HCT116 (cell line): ENCODE results near the gene OOSP1. TPM values are rescaled to one million over a fixed set of nuclear protein-coding genes. Genes with fewer than 3 reads are reported as not detected.

Experiments
- ATAC-seq: fragments of 200-7000 bp; cut with Tn5 transposase; 2 replicates; pipeline ENCODE4 v1.9.1; 2020; ENCODE audit warnings: mild to moderate bottlenecking, moderate library complexity
- BruUV-seq: library from RNA; stranded (reverse); fragments of 400-500 nt; replicated peaks from 2 replicates; lab custom pipeline; 2021; lab: Mats Ljungman, UMichigan
- CTCF ChIA-PET: fragments of 300-600 bp; sonication (Branson Sonifier 250); formaldehyde crosslinking; loops from one replicate; lab custom pipeline; 2021; ENCODE audit warnings: antibody characterized with exemption; lab: Charles Lee
- POLR2A ChIA-PET: fragments of 300-600, 350-600 bp; sonication (Branson Sonifier 250); formaldehyde crosslinking; loops from one replicate; lab custom pipeline; 2021; ENCODE audit warnings: antibody characterized with exemption; lab: Charles Lee
- RAD21 ChIA-PET, 2 experiments: fragments of 300-600 bp; sonication (Branson Sonifier 250); formaldehyde crosslinking; loops; one replicate each; lab custom pipeline; 2023; ENCODE audit warnings: low total read pairs in 2 of 2; ENCODE audit not compliant: uncharacterized antibody in 2 of 2, unreplicated experiment in 2 of 2, low non-redundant PET in 1 of 2; lab: Charles Lee
- DNase-seq: peaks from one replicate; pipeline ENCODE4 v3.0.0-alpha.2; 2010; ENCODE audit warnings: low read depth, low spot score
- H2AFZ ChIP-seq: fragments of 200-600 bp; shearing (Covaris generic), sonication (generic); 2 replicates; pipeline ENCODE4 v1.6.1; 2017; ENCODE audit warnings: low read depth, mixed run types, mixed read lengths, antibody characterized with exemption, low read length; ENCODE audit not compliant: poor library complexity, severe bottlenecking
- H3K27ac ChIP-seq: 2 replicates; pipeline ENCODE4 v1.5.1; 2012; ENCODE audit warnings: low read depth, low read length
- H3K27me3 ChIP-seq: fragments of 200-600 bp; sonication (generic); 2 replicates; pipeline ENCODE4 v1.6.1; 2016; ENCODE audit warnings: mixed run types, low read length, mixed read lengths; ENCODE audit not compliant: insufficient read depth
- H3K36me3 ChIP-seq, 2 experiments: fragments of 200-500 bp in 1 of 2; fragments of 200-600 bp in 1 of 2; sonication (Bioruptor generic) in 1 of 2; sonication (generic) in 1 of 2; 2 replicates each; pipeline versions ENCODE4 v1.5.1 to v1.6.1; 2014 to 2016; ENCODE audit warnings: low read length in 2 of 2, inconsistent platforms in 1 of 2, mixed read lengths in 1 of 2, mixed run types in 1 of 2; ENCODE audit not compliant: insufficient read depth in 2 of 2, control insufficient read depth in 1 of 2
- H3K4me1 ChIP-seq, 2 experiments: fragments of 200-600 bp in 1 of 2; sonication (generic) in 1 of 2; 2 replicates each; pipeline versions ENCODE4 v1.5.1 to v1.6.1; 2012 to 2017; ENCODE audit warnings: low read length in 2 of 2, inconsistent platforms in 1 of 2, mild to moderate bottlenecking in 1 of 2, mixed read lengths in 1 of 2, mixed run types in 1 of 2, moderate library complexity in 1 of 2; ENCODE audit not compliant: insufficient read depth in 2 of 2, control insufficient read depth in 1 of 2
- H3K4me2 ChIP-seq: fragments of 200-600 bp; sonication (generic); 2 replicates; pipeline ENCODE4 v1.6.1; 2017; ENCODE audit warnings: mixed run types, low read length, mixed read lengths
- H3K4me3 ChIP-seq, 2 experiments: fragments of 200-600 bp in 1 of 2; sonication (generic) in 1 of 2; replicated peaks in 1 of 2; 2 replicates each; pipeline ENCODE4 v1.5.1; 2011 to 2016; ENCODE audit warnings: low read length in 2 of 2, control low read depth in 1 of 2, low read depth in 1 of 2, mild to moderate bottlenecking in 1 of 2, mixed read lengths in 1 of 2, mixed run types in 1 of 2
- H3K79me2 ChIP-seq: fragments of 200-600 bp; sonication (generic); 2 replicates; pipeline ENCODE4 v1.6.1; 2017; ENCODE audit warnings: mild to moderate bottlenecking, mixed run types, low read length, moderate library complexity, mixed read lengths; ENCODE audit not compliant: insufficient read depth
- H3K9ac ChIP-seq: fragments of 200-600 bp; sonication (generic); 2 replicates; pipeline ENCODE4 v1.6.1; 2016; ENCODE audit warnings: low read length, mixed read lengths
- H3K9me2 ChIP-seq: fragments of 200-600 bp; sonication (generic), shearing (Covaris generic); 2 replicates; pipeline ENCODE4 v1.6.1; 2017; ENCODE audit warnings: mixed run types, mild to moderate bottlenecking, moderate library complexity; ENCODE audit not compliant: insufficient read depth
- H3K9me3 ChIP-seq, 2 experiments: fragments of 200-500 bp in 1 of 2; fragments of 200-600 bp in 1 of 2; sonication (Bioruptor generic) in 1 of 2; sonication (generic) in 1 of 2; 2 replicates each; pipeline ENCODE4 v1.6.1; 2014 to 2017; ENCODE audit warnings: low read length in 2 of 2, mixed read lengths in 2 of 2, inconsistent platforms in 1 of 2, low read depth in 1 of 2, mild to moderate bottlenecking in 1 of 2, mixed run types in 1 of 2, moderate library complexity in 1 of 2; ENCODE audit not compliant: control insufficient read depth in 1 of 2, insufficient read depth in 1 of 2
- H4K20me1 ChIP-seq: fragments of 200-600 bp; sonication (generic), shearing (Covaris generic); 2 replicates; pipeline ENCODE4 v1.6.1; 2017; ENCODE audit warnings: mixed run types, mild to moderate bottlenecking, moderate library complexity; ENCODE audit not compliant: insufficient read depth
- CBX3 ChIP-seq: IDR thresholded peaks from 2 replicates; pipeline ENCODE4 v1.6.1; 2012; ENCODE audit warnings: low read depth
- EGR1 ChIP-seq: IDR thresholded peaks from 2 replicates; pipeline ENCODE4 v1.6.1; 2012; ENCODE audit warnings: low read depth
- RAD21 ChIP-seq: IDR thresholded peaks from 2 replicates; pipeline ENCODE4 v1.6.1; 2012; ENCODE audit warnings: low read depth, mild to moderate bottlenecking
- SP1 ChIP-seq: IDR thresholded peaks from 2 replicates; pipeline ENCODE4 v1.6.1; 2012; ENCODE audit warnings: low read depth
- ZNF274 ChIP-seq: fragments of 200-500 bp; sonication (Bioruptor generic); IDR thresholded peaks from 2 replicates; pipeline ENCODE4 v1.6.1; 2014; ENCODE audit warnings: mild to moderate bottlenecking, low read depth, low read length, inconsistent platforms
- intact Hi-C: fragments of 100-400 bp; cut with micrococcal nuclease; formaldehyde crosslinking; loops from 2 replicates; pipeline ENCODE4 v1.10.0; 2022
- total RNA-seq: library from RNA; stranded (reverse); gene quantifications from one replicate; pipeline ENCODE4 v1.2.1, GENCODE V29; 2021; ENCODE audit not compliant: unreplicated experiment
- TF ChIP-seq, protein P1 (sequence below): IDR thresholded peaks from 2 replicates; pipeline ENCODE4 v1.6.1; 2012; ENCODE audit warnings: low read depth

OOSP1 gene
- total RNA-seq, 1 experiment from 2014 or later: not detected

DNA sequence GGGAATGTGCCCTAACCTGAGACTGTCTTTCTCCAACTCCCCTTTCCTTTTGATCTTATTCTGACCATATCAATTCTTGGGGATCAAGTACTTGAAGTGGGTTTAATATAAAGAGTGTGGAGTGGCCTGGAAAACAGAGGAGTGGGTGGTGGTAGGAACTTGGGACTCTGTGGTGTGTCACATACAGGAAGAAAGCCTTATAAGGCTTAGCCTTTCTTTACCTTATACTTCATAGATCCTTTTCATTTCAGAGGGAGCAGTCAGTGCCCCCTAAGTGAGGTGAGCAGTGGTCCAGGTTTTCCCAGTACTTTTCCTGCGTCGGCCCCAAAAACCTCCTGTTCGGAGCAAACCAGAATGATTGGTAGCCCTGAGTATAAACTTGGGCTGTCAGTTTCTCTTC lies 486 bp downstream of the OOSP1 start (continued):
- TF ChIP-seq, protein P1, sequence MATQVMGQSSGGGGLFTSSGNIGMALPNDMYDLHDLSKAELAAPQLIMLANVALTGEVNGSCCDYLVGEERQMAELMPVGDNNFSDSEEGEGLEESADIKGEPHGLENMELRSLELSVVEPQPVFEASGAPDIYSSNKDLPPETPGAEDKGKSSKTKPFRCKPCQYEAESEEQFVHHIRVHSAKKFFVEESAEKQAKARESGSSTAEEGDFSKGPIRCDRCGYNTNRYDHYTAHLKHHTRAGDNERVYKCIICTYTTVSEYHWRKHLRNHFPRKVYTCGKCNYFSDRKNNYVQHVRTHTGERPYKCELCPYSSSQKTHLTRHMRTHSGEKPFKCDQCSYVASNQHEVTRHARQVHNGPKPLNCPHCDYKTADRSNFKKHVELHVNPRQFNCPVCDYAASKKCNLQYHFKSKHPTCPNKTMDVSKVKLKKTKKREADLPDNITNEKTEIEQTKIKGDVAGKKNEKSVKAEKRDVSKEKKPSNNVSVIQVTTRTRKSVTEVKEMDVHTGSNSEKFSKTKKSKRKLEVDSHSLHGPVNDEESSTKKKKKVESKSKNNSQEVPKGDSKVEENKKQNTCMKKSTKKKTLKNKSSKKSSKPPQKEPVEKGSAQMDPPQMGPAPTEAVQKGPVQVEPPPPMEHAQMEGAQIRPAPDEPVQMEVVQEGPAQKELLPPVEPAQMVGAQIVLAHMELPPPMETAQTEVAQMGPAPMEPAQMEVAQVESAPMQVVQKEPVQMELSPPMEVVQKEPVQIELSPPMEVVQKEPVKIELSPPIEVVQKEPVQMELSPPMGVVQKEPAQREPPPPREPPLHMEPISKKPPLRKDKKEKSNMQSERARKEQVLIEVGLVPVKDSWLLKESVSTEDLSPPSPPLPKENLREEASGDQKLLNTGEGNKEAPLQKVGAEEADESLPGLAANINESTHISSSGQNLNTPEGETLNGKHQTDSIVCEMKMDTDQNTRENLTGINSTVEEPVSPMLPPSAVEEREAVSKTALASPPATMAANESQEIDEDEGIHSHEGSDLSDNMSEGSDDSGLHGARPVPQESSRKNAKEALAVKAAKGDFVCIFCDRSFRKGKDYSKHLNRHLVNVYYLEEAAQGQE: no peak

- Histone ChIP-seq H3K9me3 (no peaks in the 10 kb centered on the region), H3K27me3 (no peaks in the 10 kb centered on the region), H3K36me3 (no peaks in the 10 kb centered on the region), H3K79me2 (no peaks in the 10 kb centered on the region), H3K4me1 (no peaks in the 10 kb centered on the region; a peak in 1 of 4 replicates), H3K4me2 (no peak overlapping the region), H3K27ac (no peak overlapping the region), H2AFZ (no peak overlapping the region), H3K4me3 (no peak overlapping the region), H3K9ac (no peak overlapping the region), H4K20me1 (no peaks in the 10 kb centered on the region), H3K9me2 (no peaks in the 10 kb centered on the region)
- ChIA-PET CTCF (interaction anchor here (1.4 kb wide), 1 partner anchor 21 kb away, joined by 4 read pairs; no protein-coding TSS in a partner anchor), POLR2A (no interaction called here), RAD21 (no interaction called here)
- ATAC-seq (no peak), DNase-seq (no peak)
- TF ChIP-seq RAD21 (no peak), ZNF274 (no peak), CBX3 (no peak), EGR1 (no peak), SP1 (no peak)
- BruUV-seq: no TSS peak
- intact Hi-C loops: no loop called here
These were observed 1.2 kb downstream of the OOSP1 start for GRCh38 chr11:59939482-59939881.
